ENCODE data around the gene CAPN11.

CAPN11 gene

DNA sequence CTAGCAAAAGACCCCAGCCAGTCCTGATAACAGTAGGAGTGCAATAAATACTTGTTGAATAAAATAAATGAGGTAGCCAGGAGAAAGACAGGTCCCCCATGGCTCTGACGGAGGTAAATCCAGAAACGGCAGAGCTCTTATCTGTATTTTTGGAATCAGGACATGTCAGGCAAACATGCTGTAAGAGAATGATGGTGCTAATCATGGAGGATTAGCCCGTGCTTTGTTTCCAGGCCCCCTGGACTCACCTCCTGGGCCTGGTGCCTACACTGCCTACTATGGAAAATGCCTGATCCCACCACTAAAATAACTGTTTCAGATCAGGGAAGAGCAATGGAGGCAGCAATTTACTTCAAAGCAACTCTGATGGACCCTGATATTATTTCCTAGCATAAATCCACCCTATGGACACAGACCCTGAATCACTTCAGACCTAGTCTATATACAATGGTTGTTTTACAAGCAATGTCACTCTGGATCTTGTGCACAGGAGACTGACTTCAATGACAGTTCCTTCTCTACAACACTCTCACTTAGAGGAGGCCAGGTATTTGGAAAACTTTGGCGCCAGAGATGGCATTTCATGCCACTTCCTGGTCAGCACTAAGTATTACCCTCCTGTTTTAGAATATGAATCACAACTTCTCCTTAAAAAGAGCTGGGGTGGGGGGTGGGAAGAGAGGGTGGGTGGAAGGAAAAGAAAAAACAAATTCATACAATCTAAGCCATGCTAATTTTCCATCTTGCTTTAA, 37.8 kb upstream of the CAPN11 start:
- Histone ChIP-seq H3K27me3 (ENCODE audit: low read depth, low read length) (no peaks in the 10 kb centered on the region), H3K27ac (ENCODE audit: low read length) (no peak overlapping the region), H3K9me3 (ENCODE audit: control insufficient read depth in 1 of 2, low read length in 2 of 2) (no peaks in the 10 kb centered on the region), H3K36me3 (ENCODE audit: control insufficient read depth in 1 of 2, insufficient read depth in 2 of 2, low read length in 2 of 2) (peaks cover 0 to 4% of the 10 kb centered on the region in 2 donors), H3K4me1 (ENCODE audit: control insufficient read depth in 1 of 2, insufficient read depth in 2 of 2, low read length in 2 of 2) (peaks cover 12 to 43% of the 10 kb centered on the region in 2 donors), H3K4me3 (ENCODE audit: low read depth in 1 of 2, low read length in 2 of 2) (no peak overlapping the region)

- Histone ChIP-seq H3K27ac (ENCODE audit: low read length) (no peak overlapping the region), H3K9me3 (ENCODE audit: control insufficient read depth in 1 of 2, low read length in 2 of 2) (no peaks in the 10 kb centered on the region), H3K36me3 (ENCODE audit: control insufficient read depth in 1 of 2, insufficient read depth in 2 of 2, low read length in 2 of 2) (no peaks in the 10 kb centered on the region), H3K4me1 (ENCODE audit: control insufficient read depth in 1 of 2, insufficient read depth in 2 of 2, low read length in 2 of 2) (peaks cover 14 to 49% of the 10 kb centered on the region in 2 donors), H3K4me3 (ENCODE audit: low read depth in 1 of 2, low read length in 2 of 2) (peak overlapping the region in 1 of 2 donors; percentile 2), H3K27me3 (ENCODE audit: low read depth, low read length) (no peaks in the 10 kb centered on the region)
These were observed 35.8 kb upstream of the CAPN11 start for GRCh38 chr6:44122801-44123200.

DNA sequence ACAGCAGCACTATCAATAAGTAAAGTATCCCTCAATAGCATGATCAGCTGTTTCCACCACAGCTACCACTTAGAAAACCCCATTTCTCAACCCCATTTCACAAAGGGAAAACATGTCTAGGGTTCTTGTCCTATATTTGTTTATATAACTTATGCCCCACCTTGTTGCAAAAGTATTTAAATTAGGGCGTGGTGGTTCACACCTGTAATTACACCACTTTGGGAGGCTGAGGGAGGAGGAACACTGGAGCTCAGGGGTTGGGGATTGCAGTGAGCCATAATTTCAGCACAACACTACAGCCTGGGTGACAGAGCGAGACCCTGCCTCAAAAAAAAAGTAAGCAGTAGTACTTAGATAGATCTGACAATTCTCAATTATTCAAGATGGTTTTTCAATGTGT, 35.1 kb upstream of the CAPN11 start:
- H3K9me3 ChIP-seq (ENCODE audit: control insufficient read depth in 1 of 2, low read length in 2 of 2) = no peaks in the 10 kb centered on the region
- H3K4me1 ChIP-seq (ENCODE audit: control insufficient read depth in 1 of 2, insufficient read depth in 2 of 2, low read length in 2 of 2) = peaks cover 14 to 53% of the 10 kb centered on the region in 2 donors
- no peaks in the 10 kb centered on the region for H3K27me3 ChIP-seq (ENCODE audit: low read depth, low read length)
- no peak overlapping the region for H3K27ac ChIP-seq (ENCODE audit: low read length)
- no peaks in the 10 kb centered on the region for H3K36me3 ChIP-seq (ENCODE audit: control insufficient read depth in 1 of 2, insufficient read depth in 2 of 2, low read length in 2 of 2)
- H3K4me3 ChIP-seq (ENCODE audit: low read depth in 1 of 2, low read length in 2 of 2) = no peak overlapping the region

DNA sequence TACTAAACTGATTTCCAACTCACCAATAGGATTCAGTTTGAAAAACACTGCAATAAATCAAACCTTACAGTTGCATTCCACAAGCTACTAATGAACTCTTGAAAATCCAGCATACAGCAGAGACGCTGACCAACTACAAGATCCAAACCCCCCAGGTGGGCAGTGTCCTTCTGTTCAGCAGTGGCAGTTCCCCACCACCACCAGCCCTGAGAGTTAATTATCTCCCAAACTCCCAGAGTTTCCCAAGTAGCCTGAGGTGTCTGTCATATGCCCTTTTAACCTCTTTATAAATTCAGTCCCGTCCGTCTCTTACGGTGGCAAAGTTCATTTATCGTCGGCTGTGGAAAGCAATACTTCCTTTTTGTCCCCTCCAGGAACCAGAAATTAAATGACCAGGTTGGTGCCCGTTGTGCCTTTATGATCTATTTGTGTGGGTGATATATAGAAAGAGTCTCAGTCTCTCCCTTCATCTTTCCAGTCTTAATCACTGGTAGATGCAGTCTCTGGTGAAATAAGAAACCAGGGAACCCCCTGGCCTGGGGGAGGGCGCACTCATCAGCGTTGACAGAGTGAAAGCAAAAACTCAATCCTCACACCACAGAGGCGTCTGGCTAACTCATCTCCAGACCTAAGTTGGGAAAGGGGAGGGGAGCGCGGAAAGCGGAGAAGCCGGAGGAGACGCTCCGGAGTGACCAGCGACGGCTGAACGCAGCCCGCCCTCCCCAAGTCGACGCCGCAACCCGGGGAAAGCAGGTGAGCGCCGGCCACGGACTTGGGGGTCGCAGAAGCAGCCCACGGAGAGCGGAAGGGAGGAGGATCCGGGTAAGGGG, 32.1 kb upstream of the CAPN11 start:
- Histone ChIP-seq H3K4me1 (ENCODE audit: control insufficient read depth in 1 of 2, insufficient read depth in 2 of 2, low read length in 2 of 2) (peaks cover 14 to 53% of the 10 kb centered on the region in 2 donors), H3K4me3 (ENCODE audit: low read depth in 1 of 2, low read length in 2 of 2) (peak overlapping the region; percentile 70 to 92), H3K27me3 (ENCODE audit: low read depth, low read length) (no peaks in the 10 kb centered on the region), H3K9me3 (ENCODE audit: control insufficient read depth in 1 of 2, low read length in 2 of 2) (no peaks in the 10 kb centered on the region), H3K36me3 (ENCODE audit: control insufficient read depth in 1 of 2, insufficient read depth in 2 of 2, low read length in 2 of 2) (no peaks in the 10 kb centered on the region), H3K27ac (ENCODE audit: low read length) (peak overlapping the region; percentile 68)

DNA sequence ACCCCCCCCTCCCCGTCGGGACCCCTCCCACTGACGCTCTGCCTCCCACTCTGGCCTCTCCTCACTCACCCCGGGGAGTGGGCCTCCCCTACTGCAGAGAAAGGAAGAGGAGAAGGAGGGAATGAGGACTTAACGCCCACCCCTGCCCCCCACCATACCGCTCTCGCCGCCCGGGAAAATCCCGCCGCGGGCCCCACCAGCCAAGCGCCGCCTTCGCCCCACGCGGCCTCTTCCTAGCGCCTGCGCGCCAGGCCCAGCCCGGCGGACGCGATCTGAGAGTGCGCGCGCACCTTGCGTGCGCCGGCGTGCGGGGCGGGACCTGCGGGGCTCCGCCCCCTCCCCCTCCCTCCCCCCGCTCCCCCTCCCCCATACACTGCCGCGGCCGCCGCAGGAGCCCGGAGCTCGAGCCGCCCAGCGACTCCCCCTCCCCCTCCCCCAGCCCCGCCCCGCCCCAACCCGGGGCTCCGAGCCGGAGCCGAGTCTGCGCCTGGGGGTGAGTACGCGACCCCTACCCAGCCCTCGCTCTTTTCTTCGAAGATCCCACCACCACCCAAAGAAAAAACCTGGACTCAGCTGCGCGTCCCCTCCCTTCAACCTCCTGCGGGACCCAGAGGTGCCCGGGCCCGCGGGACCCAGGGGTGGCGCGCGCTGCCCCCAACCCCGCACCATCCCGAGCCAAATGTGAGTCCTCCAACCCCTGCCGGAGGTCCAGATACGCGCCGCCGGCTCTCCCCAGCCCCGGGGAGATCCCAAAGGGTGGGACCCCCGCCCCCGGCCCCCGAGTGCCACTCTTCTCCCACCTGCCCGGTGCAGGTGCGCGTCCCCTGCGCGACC, 31.2 kb upstream of the CAPN11 start, which contains the start of the genes MRPL14 and TMEM63B:
Gene MRPL14, minus strand, starts transcription at position 267 of the 834 bp plus-strand sequence. CDS start 10,841 bp downstream, outside the sequence.
Gene TMEM63B, plus strand, starts transcription at position 369 of the 834 bp plus-strand sequence. CDS start 7,031 bp downstream, outside the sequence.
- Histone ChIP-seq H3K9me3 (ENCODE audit: control insufficient read depth in 1 of 2, low read length in 2 of 2) (no peaks in the 10 kb centered on the region), H3K36me3 (ENCODE audit: control insufficient read depth in 1 of 2, insufficient read depth in 2 of 2, low read length in 2 of 2) (no peaks in the 10 kb centered on the region), H3K4me1 (ENCODE audit: control insufficient read depth in 1 of 2, insufficient read depth in 2 of 2, low read length in 2 of 2) (peaks cover 14 to 46% of the 10 kb centered on the region in 2 donors), H3K4me3 (ENCODE audit: low read depth in 1 of 2, low read length in 2 of 2) (peak within 1 kb of the TSS; percentile 92 to 97), H3K27me3 (ENCODE audit: low read depth, low read length) (no peaks in the 10 kb centered on the region), H3K27ac (ENCODE audit: low read length) (peak within 1 kb of the TSS; percentile 68)

DNA sequence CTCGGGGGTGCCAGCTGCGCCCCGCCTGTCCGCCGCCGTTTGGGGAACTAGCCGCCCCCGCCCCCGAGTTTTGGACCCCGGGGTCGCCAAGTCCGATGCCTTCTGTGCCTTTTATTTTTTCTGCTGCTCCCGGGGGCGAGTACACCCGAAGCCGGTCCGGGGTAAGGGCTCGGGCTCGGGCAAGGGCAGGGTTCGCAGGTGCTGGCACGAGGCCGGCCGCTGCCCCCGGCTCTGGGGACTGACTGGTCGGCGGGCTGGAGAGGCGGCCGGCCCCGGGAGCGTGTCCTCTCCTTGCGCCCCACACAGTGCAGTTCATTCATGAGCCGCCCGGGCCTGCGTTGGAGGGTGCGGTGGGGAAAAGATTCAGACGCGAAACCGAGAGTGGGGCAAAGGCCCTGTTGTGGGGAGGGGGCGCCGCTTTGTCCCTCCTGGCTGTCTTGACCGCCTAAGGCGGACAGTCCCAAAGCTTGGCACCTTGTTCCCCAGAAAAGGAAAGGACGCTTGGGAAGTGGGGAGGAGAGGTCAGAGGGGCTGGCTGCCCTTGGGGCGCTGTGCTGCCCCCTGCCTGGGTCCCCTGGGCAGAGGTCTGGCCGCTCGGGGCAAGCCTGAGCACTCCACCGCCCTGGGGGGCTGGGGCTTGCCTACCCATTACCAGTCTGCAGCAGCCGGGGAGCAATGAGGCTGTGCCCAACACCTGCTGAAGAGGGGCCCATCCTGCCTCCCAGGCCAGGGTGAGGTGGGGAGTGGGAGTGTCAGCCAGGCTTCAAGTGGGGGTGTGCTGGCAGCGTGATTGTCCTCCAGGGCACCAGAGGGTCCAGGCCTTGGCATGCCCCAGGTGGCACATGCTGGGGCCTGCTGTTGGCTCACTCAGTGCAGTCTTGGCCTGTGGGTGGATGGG, 30.4 kb upstream of the CAPN11 start:
- Histone ChIP-seq H3K27ac (ENCODE audit: low read length) (no peak overlapping the region), H3K36me3 (ENCODE audit: control insufficient read depth in 1 of 2, insufficient read depth in 2 of 2, low read length in 2 of 2) (no peaks in the 10 kb centered on the region), H3K27me3 (ENCODE audit: low read depth, low read length) (no peaks in the 10 kb centered on the region), H3K4me1 (ENCODE audit: control insufficient read depth in 1 of 2, insufficient read depth in 2 of 2, low read length in 2 of 2) (peaks cover 8 to 38% of the 10 kb centered on the region in 2 donors), H3K9me3 (ENCODE audit: control insufficient read depth in 1 of 2, low read length in 2 of 2) (no peaks in the 10 kb centered on the region), H3K4me3 (ENCODE audit: low read depth in 1 of 2, low read length in 2 of 2) (peak overlapping the region; percentile 47 to 97)

- Histone ChIP-seq H3K36me3 (ENCODE audit: control insufficient read depth in 1 of 2, insufficient read depth in 2 of 2, low read length in 2 of 2) (peaks cover 4 to 6% of the 10 kb centered on the region in 2 donors), H3K4me3 (ENCODE audit: low read depth in 1 of 2, low read length in 2 of 2) (no peak overlapping the region), H3K9me3 (ENCODE audit: control insufficient read depth in 1 of 2, low read length in 2 of 2) (no peaks in the 10 kb centered on the region), H3K27me3 (ENCODE audit: low read depth, low read length) (no peaks in the 10 kb centered on the region), H3K27ac (ENCODE audit: low read length) (no peak overlapping the region), H3K4me1 (ENCODE audit: control insufficient read depth in 1 of 2, insufficient read depth in 2 of 2, low read length in 2 of 2) (peaks cover 8 to 23% of the 10 kb centered on the region in 2 donors)
These were observed 28.7 kb upstream of the CAPN11 start for GRCh38 chr6:44129841-44130322.

GRCh38 chr6:44131892-44132291, 26.7 kb upstream of the CAPN11 start:
- H3K4me3 ChIP-seq (ENCODE audit: low read depth in 1 of 2, low read length in 2 of 2) = no peak overlapping the region
- no peaks in the 10 kb centered on the region for H3K27me3 ChIP-seq (ENCODE audit: low read depth, low read length)
- H3K27ac ChIP-seq (ENCODE audit: low read length) = no peak overlapping the region
- H3K9me3 ChIP-seq (ENCODE audit: control insufficient read depth in 1 of 2, low read length in 2 of 2) = no peaks in the 10 kb centered on the region
- peaks cover 14 to 15% of the 10 kb centered on the region in 2 donors for H3K36me3 ChIP-seq (ENCODE audit: control insufficient read depth in 1 of 2, insufficient read depth in 2 of 2, low read length in 2 of 2)
- H3K4me1 ChIP-seq (ENCODE audit: control insufficient read depth in 1 of 2, insufficient read depth in 2 of 2, low read length in 2 of 2) = peaks cover 0 to 9% of the 10 kb centered on the region in 2 donors

GRCh38 chr6:44132476-44132875, 26.1 kb upstream of the CAPN11 start:
- Histone ChIP-seq H3K4me1 (ENCODE audit: control insufficient read depth in 1 of 2, insufficient read depth in 2 of 2, low read length in 2 of 2) (peaks cover 0 to 9% of the 10 kb centered on the region in 2 donors), H3K9me3 (ENCODE audit: control insufficient read depth in 1 of 2, low read length in 2 of 2) (no peaks in the 10 kb centered on the region), H3K27ac (ENCODE audit: low read length) (no peak overlapping the region), H3K4me3 (ENCODE audit: low read depth in 1 of 2, low read length in 2 of 2) (no peak overlapping the region), H3K36me3 (ENCODE audit: control insufficient read depth in 1 of 2, insufficient read depth in 2 of 2, low read length in 2 of 2) (peaks cover 14 to 15% of the 10 kb centered on the region in 2 donors), H3K27me3 (ENCODE audit: low read depth, low read length) (no peaks in the 10 kb centered on the region)
